Cardiac muscle cell (in vitro differentiated cells and primary cell): ENCODE measurements around the gene RNF26. TPM values are rescaled to one million over a fixed set of nuclear protein-coding genes. Genes with fewer than 3 reads are reported as not detected.

Source experiments
- DNase-seq, 2 donors: peaks; one replicate each; pipeline versions ENCODE4 v3.0.0 to v3.0.0-alpha.2; 2010 to 2017; ENCODE audit warnings: low read depth in 1 of 2, low spot score in 1 of 2
- H3K27ac ChIP-seq: fragments of 200-600 bp; sonication (generic); 2 replicates; pipeline ENCODE4 v1.5.1; 2016
- H3K27me3 ChIP-seq: fragments of 200-600 bp; sonication (generic); 2 replicates; pipeline ENCODE4 v1.6.0; 2016; ENCODE audit warnings: control low read depth
- H3K36me3 ChIP-seq: fragments of 200-600 bp; sonication (generic); 2 replicates; pipeline ENCODE4 v1.5.1; 2016; ENCODE audit warnings: control low read depth
- H3K4me1 ChIP-seq: fragments of 200-600 bp; sonication (generic); 2 replicates; pipeline ENCODE4 v1.8.1; 2017; ENCODE audit warnings: low read depth, mild to moderate bottlenecking, mixed run types
- H3K4me3 ChIP-seq: fragments of 200-600 bp; sonication (generic); 2 replicates; pipeline ENCODE4 v1.5.1; 2016; ENCODE audit warnings: mild to moderate bottlenecking
- H3K9me3 ChIP-seq: fragments of 200-600 bp; sonication (generic); 2 replicates; pipeline ENCODE4 v1.5.1; 2017; ENCODE audit warnings: low read depth, mild to moderate bottlenecking, control low read depth
- polyA plus RNA-seq: library from polyadenylated mRNA; unstranded; fragments of >200 nt; fragmentation: Nextera tagmentation; extraction: Ambion mirVana; gene quantifications from 2 replicates; pipeline ENCODE4 v1.2.1, GENCODE V29; 2016
- total RNA-seq: library from RNA; depleted of rRNA; stranded (reverse); fragments of >200 nt; gene quantifications from 2 replicates; pipeline ENCODE4 v1.2.3, GENCODE V29; 2016
- TF ChIP-seq, protein P1 (sequence below): IDR thresholded peaks from 2 replicates; pipeline ENCODE4 v1.5.1; 2012; ENCODE audit warnings: low read depth, mild to moderate bottlenecking, low read length

RNF26 gene
- total and polyA plus RNA-seq, 2 experiments from 2014 or later: 18.6 to 45.6 TPM

DNA sequence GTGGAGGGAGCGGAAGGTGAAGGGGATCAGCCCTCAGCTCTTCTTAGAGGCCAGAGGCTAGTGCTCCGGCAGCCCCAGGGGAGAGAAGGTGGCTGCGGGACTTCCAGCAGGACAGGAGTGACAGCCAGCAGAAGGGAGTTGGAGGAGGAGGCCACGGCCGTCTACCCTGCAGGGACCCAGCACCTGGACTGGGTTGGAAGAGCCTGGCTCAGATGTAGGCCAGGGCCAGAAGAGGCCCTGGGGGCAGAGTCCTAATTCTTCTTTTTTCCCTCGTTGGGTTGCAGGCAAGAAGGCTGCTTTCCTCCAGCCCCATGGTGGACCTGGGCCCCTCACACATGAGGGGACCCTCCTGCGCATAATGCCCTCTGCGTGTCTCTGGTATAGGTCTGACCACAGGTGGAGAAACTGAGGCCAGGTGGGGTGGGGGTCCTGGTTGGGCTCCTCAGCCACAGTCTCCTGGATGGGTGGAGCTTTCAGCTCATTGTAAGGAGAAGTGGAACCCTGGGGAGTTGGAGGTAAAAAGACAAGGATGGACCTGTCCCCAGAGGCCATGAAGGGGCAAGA is 15.1 kb upstream of the RNF26 start:
- H3K4me1 ChIP-seq: peaks cover 55% of the 10 kb centered on the region
- H3K36me3 ChIP-seq: no peaks in the 10 kb centered on the region
- no peak overlapping the region for H3K4me3 ChIP-seq
- no peak for DNase-seq
- peaks cover 24% of the 10 kb centered on the region for H3K27me3 ChIP-seq
- TF ChIP-seq, protein P1, sequence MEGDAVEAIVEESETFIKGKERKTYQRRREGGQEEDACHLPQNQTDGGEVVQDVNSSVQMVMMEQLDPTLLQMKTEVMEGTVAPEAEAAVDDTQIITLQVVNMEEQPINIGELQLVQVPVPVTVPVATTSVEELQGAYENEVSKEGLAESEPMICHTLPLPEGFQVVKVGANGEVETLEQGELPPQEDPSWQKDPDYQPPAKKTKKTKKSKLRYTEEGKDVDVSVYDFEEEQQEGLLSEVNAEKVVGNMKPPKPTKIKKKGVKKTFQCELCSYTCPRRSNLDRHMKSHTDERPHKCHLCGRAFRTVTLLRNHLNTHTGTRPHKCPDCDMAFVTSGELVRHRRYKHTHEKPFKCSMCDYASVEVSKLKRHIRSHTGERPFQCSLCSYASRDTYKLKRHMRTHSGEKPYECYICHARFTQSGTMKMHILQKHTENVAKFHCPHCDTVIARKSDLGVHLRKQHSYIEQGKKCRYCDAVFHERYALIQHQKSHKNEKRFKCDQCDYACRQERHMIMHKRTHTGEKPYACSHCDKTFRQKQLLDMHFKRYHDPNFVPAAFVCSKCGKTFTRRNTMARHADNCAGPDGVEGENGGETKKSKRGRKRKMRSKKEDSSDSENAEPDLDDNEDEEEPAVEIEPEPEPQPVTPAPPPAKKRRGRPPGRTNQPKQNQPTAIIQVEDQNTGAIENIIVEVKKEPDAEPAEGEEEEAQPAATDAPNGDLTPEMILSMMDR: no peak
- H3K27ac ChIP-seq: no peak overlapping the region
- no peaks in the 10 kb centered on the region for H3K9me3 ChIP-seq

DNA sequence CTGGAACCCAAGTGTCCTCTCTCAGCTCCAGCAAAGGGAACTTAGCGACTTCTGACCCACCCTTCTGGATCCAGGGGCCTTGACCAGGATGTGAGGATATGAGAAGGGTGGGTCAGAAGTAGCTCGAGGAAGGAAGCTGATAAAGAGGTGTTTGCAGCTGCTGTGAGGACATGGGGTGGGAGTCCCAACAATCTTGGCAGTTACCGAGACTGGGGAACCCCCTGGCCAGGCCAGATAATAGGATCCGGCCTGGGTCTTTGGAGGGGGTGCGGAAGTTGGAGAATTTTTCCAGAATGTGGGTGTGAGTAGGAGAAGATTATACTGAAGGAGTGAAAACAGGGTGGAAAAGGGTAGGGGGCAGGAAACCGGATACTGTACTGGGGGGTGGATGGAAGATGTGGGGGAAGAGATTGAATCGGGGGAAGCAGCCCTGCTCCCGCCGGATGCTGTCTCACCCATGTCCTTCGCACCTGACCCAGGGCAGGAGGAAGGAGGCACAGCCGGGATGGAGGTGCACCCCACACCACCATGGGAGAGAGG is 14.6 kb upstream of the RNF26 start:
- no peak for DNase-seq
- Histone ChIP-seq H3K36me3 (no peaks in the 10 kb centered on the region), H3K4me3 (no peak overlapping the region), H3K4me1 (peaks cover 58% of the 10 kb centered on the region), H3K9me3 (no peaks in the 10 kb centered on the region), H3K27me3 (peaks cover 19% of the 10 kb centered on the region), H3K27ac (no peak overlapping the region)
- TF ChIP-seq, protein P1: no peak

DNA sequence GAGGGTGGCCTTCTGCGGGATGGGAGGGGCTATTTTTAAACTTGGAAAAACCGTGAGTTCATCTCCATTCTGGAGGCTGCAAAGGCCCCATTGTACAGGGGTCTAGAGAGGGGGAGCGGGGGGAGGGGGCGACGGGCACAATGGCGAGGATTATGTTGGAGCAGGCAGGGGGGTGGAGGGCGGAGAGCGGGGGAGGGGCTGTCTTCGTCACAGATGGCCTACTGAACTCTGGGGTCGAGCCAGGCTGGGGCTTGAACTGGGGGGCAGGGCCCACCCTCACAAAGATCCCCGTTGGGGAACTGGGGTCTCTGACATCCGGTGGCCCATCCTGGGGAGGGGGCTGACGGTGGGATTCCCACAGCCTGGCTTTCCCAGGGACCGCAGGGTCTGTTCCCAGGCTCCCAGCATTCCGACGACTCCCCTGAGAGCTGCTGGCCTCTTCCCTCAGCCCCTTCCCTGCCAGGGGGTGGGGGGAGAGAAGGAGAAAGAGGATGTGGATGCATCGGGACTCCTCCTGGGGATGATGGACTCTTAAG is 14.0 kb upstream of the RNF26 start:
- DNase-seq: peak in 1 of 2 donors; percentile 48
- Histone ChIP-seq H3K36me3 (no peaks in the 10 kb centered on the region), H3K4me1 (peaks cover 58% of the 10 kb centered on the region), H3K27me3 (peaks cover 14% of the 10 kb centered on the region), H3K4me3 (no peak overlapping the region), H3K27ac (no peak overlapping the region), H3K9me3 (no peaks in the 10 kb centered on the region)
- TF ChIP-seq, protein P1: no peak

DNA sequence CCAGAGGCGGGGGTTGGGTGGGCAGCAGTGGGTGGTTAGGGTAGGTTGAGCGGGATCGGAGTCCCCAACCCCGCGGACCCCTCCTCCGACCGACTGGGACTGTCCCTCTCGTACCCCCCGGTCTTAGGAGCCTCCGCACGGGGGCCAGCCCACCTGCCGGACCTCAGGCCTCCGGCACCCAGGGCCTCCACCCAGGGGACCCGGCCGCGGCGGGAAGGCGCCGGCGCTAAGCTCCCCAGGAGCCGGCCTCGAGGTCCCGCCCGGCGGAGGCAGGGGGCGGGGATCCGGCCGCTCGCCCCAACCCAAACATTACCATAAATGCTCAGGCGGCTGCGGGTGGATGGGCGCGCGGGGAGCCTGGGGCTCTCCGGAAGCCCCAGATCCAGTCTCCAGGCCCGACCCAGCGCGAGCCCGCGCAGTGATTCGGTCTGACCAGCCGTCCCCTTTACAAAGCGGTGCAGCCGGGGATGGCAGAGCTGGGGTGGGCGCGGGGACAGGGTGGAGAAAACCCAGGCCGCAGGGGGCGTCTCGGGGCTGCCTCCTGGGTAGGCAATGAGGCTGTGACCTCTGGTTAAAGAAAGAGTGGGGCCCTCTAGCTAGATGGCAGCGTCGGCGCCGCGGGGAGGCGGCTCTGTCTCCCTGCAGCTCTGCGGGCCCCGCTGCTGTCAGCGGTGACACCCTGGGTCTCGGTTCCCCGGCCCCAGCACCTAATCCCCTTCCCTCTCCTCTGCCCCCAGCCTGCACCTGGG is 13.4 kb upstream of the RNF26 start:
- Histone ChIP-seq H3K27me3 (peaks cover 7% of the 10 kb centered on the region), H3K4me1 (peaks cover 54% of the 10 kb centered on the region), H3K4me3 (peak overlapping the region; percentile 9), H3K36me3 (no peaks in the 10 kb centered on the region), H3K27ac (peak overlapping the region; percentile 50), H3K9me3 (no peaks in the 10 kb centered on the region)
- TF ChIP-seq, protein P1: no peak
- DNase-seq: peak; percentile 65 to 79

DNA sequence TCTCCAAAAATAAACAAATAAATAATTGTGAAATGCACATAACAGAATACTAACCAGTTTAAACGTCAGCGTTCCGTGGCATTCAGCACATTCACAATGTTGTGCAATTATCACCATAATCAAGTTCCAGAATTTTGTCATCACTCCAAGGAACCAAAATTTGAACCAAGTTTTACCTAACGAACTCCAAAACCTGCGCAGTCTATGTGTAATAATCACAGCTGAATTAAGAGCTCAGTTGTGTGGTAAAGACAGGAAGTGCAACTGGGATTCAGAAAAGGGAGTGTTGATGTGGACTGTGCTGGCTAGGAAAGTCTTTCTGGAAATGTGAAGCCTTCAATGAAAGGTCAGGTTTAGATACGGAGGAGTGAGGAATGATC is 12.0 kb upstream of the RNF26 start:
- no peak overlapping the region for H3K4me3 ChIP-seq
- no peak overlapping the region for H3K27ac ChIP-seq
- peak in 1 of 2 donors; percentile 63 for DNase-seq

More for the DNA sequence above, 12.0 kb upstream of the RNF26 start:
- no peaks in the 10 kb centered on the region for H3K9me3 ChIP-seq
- TF ChIP-seq, protein P1: no peak
- no peaks in the 10 kb centered on the region for H3K36me3 ChIP-seq
- H3K4me1 ChIP-seq: peaks cover 51% of the 10 kb centered on the region
- H3K27me3 ChIP-seq: no peaks in the 10 kb centered on the region
